NCI-H1048 (cell line): ENCODE data around the gene ODAPH.
"Not testable (repeated sequence)": the region's sequence is repeated elsewhere in the genome, so short reads cannot be mapped to it uniquely, and the experiment has no call there.

Experiments used
- DNase-seq: peaks from one replicate; lab custom pipeline; 2025; lab: John Stamatoyannopoulos, UW

ODAPH gene

GRCh38 chr4:75555294-75556164 lies at the start of gene ODAPH:
ODAPH (plus strand) TSS chr4:75556066; CDS start chr4:75556083, 17 bp downstream.
- no peak for DNase-seq

DNA sequence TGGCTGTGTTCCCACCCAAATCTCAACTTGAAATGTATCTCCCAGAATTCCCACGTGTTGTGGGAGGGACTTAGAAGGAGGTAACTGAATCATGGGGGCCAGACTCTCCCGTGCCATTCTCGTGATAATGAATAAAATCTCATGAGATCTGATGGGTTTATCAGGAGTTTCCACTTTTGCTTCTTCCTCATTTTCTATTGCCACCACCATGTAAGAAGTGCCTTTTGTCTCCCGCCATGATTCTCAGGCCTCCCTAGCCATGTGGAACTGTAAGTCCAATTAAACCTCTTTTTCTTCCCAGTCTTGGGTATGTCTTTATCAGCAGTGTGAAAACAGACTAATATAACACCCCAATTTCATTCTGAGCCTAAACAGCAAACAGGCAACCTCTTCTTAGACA lies 46.3 kb upstream of the ODAPH start:
- DNase-seq: not testable (repeated sequence)

- no peak for DNase-seq
Measured at GRCh38 chr4:75511841-75512240, 44.0 kb upstream of the ODAPH start.

DNA sequence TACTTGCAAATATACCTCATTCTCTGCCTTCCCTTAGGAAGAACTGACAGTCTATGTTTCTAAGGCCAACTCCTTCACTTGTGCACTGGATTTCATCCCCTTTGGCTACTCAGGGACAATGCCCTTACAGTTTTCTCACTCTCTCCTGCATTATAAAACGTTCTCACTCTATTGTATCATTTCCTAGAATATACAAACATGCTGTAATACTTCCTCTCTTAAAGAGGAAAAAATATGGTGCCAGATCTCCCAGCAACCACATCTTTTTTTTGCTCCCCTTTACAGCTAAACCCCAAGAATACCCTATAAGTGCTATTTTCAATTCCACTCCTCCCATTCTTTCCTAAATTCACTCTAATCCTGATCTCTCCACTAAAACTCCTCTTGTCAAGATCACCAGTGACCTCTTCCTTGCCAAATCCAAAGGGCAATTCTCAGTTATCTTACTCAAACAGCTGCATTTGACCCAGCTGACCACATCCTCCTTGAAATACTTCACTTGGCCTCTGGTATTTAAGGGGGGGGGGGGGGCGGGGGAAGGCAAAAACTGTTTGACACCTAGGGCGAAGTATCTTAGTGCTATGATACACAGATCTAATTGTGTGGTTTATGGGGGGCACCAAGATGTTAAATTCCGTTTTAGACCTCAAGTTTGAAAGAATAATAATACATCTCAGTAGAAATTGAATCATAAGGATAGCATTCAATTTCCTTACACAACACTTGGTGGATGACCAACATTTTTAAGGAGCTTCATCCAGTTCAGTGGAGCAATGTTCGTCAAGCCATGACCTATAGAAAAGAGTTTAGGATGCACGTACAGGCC lies 43.3 kb upstream of the ODAPH start:
- no peak for DNase-seq

GRCh38 chr4:75513526-75514130 lies 42.2 kb upstream of the ODAPH start:
- no peak for DNase-seq

DNA sequence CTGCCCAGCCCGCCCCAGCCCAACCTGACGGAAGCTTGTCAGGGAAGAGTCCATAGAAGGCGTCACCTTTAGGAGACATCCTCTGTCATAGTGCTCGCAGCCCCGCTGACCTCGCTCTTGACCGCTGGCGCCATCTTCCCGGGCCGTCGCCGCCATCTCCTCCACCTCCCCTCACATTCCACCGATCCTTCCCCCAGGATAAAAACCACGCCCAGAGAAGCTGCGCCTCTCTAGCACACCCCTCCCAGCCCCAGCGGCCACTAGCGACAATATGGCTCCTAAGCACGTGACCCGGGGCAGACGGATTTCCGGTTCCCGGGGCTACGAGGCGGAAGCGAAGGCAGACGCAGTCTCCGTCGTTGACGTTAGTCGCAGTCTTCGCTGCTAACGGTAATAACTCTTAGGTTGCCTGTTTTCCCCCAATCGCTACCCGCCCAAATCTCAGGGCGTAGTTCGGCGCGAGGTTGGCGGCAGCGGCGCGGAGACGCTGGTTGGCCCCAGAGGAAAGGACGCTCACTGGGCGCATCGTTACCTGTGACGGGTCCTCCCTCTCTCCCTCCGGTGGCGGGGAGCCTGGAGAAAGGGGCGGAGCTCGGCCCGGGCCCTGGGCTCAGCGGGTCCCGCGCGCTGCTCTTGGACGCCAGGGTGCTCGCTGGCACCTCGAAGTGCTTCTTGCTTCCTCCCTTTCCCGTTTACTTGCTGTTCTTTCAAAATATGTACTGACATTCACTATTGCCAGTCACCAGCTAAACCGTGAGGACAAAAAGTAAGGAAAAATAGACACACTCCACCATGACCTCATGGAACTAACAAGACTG lies 41.5 kb upstream of the ODAPH start, which contains the start of the genes RCHY1 and THAP6:
Gene RCHY1 (minus strand): TSS at position 273 of the 818 bp plus-strand sequence. CDS start 117 bp downstream, at position 156.
Gene THAP6 (plus strand): TSS at position 343 of the 818 bp plus-strand sequence. CDS start 980 bp downstream, outside the sequence.
- DNase-seq: peak; percentile 88

GRCh38 chr4:75514949-75515612 lies 40.8 kb upstream of the ODAPH start:
- no peak for DNase-seq

- DNase-seq: no peak
Measured at GRCh38 chr4:75516144-75516543, 39.7 kb upstream of the ODAPH start.

GRCh38 chr4:75519452-75519851 lies 36.4 kb upstream of the ODAPH start:
- not testable (repeated sequence) for DNase-seq

GRCh38 chr4:75525086-75525485 lies 30.8 kb upstream of the ODAPH start:
- no peak for DNase-seq

DNA sequence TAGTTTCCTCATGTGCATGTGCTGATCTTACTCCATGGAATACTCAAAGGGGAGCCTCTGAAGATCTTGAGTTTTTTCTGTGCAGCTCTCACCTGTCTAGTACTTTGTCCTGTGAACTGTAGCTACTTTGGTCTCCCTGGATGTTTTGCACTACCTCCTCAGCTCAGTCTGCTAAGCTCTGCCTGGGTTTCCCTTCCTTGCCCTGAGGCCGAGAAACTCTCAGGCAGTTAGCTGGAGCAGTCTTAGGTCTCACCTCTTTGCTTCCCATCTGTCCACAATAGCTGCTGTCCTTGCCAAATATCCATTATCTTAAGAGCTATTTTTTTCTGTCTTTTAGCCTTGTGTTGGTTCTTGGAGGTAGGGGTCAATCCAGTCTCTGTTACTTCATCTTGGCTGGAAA lies 30.0 kb upstream of the ODAPH start:
- DNase-seq: no peak

GRCh38 chr4:75527482-75527881 lies 28.4 kb upstream of the ODAPH start:
- no peak for DNase-seq

GRCh38 chr4:75530556-75531322 lies 25.1 kb upstream of the ODAPH start:
- no peak for DNase-seq

DNA sequence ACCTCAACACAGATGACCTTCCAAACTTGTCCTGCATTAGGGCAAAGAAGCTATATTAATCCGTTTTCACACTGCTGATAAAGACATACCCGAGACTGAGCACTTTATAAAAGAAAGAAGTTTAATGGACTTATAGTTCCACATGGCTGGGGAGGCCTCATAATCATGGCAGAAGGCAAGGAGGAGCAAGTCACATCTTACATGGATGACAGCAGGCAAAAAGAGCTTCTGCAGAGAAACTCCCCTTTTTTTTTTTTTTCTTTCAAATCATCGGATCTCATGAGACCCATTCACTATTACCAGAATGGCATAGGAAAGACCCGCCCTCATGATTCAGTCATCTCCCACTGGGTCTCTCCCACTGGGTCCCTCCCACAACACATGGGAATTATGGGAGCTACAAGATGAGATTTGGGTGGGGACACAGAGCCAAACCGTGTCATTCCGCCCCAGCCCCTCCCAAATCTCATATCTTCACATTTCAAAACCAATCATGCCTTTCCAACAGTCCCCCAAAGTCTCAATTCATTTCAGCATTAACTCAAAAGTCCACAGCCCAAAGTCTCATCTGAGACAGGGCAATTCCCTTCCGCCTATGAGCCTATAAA lies 24.2 kb upstream of the ODAPH start:
- not testable (repeated sequence) for DNase-seq

- not testable (repeated sequence) for DNase-seq
Measured at GRCh38 chr4:75533339-75533887, 22.5 kb upstream of the ODAPH start.

DNA sequence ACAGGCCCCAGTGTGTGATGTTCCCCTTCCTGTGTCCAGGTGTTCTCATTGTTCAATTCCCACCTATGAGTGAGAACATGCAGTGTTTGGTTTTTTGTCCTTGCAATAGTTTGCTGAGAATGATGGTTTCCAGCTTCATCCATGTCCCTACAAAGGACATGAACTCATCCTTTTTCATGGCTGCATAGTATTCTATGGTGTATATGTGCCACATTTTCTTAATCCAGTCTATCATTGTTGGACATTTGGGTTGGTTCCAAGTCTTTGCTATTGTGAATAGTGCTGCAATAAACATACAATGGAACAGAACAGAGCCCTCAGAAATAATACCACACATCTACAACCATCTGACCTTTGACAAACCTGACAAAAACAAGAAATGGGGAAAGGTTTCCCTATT lies 21.9 kb upstream of the ODAPH start:
- not testable (repeated sequence) for DNase-seq

GRCh38 chr4:75537308-75537707 lies 18.6 kb upstream of the ODAPH start:
- not testable (repeated sequence) for DNase-seq

GRCh38 chr4:75542824-75543223 lies 13.0 kb upstream of the ODAPH start:
- no peak for DNase-seq

GRCh38 chr4:75544220-75544619 lies 11.6 kb upstream of the ODAPH start:
- not testable (repeated sequence) for DNase-seq
